EH (cell line): Measurements from ENCODE around the gene ETV4.

Experiments
- DNase-seq: peaks from one replicate; pipeline ENCODE4 v3.0.0-alpha.2; 2015; ENCODE audit warnings: low read depth

Gene ETV4

DNA sequence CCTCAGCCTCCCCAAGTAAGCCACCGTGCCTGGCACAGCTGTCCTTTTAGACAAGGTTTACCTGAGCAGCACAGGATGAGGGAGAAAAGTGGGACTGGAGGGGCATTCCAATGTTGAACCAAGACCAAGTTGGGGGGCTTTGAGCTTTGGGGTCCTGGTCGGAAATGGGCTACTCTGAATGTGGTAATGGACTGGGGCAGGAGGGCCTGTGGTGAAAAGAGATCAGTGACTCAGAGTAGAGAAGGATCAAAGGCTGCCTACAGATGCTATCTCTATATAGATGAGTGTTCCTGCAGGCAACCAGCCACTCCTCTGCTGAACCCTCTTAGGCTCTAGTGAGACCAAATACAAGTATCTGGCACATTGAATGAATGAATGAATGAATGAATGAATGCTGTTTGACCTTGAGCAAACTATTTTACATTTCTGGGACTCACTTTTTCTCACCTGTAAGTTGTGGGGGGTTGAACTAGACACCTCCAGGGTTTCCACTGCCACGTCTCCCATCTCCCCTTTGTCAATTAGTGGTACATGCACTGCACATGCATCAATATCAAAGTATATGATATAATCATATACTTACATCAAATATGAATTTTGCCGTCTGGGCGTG is 26.3 kb upstream of the ETV4 start:
- peak; percentile 22 for DNase-seq

DNA sequence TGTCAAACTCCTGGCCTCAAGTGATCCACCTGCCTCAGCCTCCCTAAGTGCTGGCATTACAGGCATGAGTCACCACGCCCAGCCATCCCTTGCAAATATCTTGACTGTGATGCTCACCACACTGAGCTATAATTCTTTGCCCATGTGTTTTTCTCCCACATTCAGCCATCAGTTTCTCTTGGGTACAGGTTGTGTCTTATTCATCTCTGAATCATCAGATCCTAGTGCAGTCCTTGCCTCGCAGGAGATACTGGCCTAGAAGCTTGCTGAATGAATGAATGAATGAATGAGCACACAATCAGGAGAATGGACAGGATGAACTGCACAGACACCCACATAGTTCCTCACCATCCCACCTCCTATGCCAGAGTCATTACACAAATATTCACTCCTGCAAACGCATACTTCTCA is 24.4 kb upstream of the ETV4 start:
- peak; percentile 76 for DNase-seq

DNA sequence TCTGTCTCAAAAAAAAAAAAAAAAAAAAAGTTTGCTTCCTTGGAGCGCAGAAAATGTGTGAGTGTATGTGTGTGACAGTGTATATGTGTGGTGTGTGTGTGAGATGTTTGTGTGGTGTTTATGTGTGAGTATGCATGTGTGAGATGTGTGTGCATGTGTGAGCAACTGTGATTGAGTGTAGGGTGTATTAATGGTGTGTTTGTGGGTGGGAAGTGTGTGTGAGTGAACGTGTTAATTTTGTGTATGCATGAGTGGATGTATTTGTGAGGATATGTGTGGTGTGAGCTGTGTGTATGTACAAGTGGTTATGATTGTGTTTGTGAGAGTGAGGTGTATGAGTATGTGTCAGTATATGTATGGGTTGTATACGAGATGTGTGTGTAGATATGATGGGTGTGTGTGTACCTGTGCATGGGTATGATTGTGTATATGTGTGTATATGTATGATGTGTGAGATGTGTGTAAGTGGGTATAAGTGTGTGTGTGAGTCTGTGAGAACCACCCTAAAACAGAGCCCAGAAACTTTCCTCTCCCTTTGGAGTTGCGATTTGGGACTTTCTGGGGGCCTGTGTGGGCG is 22.5 kb upstream of the ETV4 start:
- DNase-seq = no peak

DNA sequence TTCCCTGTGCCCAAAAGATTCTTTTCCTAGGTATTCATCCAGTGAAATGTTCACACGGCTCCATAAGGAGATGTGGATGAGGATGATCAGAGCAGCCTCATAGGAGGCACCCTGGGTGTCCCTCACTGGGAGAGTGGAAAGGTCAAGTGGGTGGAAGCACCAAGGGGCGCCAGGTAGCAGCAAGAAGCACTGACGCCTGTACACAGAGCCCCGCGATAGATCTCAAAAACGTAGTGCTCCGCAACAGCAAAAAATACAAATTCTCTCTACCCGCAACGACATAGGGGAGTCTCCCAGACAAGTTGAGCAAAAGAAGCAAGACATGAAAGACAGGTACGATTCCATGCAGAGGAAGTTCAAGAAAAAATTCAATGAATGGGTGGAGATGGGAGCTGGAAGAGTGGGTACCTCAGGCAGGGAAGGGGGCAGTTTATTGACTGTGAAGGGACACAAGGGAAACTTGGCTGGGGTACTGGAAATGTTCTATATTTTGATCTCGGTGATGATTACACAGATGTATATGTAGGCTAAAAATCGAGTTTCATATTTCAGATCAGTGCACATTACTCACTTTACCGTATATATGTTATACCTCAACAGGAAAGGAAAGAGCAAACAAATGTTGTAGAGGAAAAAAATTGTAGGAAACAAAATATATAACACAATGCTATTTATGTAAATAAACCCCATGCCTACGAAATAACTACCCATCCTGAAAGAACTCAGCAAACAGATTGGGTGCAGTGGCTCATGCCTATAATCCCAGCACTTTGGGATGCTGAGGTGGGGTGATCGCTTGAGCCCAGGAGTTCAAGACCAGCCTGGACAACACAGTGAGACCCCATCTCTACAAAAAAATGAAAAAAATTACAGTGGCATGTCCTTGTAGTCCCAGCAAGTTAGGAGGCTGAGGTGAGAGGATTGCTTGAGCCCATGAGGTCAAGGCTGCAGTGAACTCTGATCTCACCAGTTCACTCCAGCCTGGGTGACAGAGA is 17.8 kb upstream of the ETV4 start:
- DNase-seq = peak; percentile 8

DNA sequence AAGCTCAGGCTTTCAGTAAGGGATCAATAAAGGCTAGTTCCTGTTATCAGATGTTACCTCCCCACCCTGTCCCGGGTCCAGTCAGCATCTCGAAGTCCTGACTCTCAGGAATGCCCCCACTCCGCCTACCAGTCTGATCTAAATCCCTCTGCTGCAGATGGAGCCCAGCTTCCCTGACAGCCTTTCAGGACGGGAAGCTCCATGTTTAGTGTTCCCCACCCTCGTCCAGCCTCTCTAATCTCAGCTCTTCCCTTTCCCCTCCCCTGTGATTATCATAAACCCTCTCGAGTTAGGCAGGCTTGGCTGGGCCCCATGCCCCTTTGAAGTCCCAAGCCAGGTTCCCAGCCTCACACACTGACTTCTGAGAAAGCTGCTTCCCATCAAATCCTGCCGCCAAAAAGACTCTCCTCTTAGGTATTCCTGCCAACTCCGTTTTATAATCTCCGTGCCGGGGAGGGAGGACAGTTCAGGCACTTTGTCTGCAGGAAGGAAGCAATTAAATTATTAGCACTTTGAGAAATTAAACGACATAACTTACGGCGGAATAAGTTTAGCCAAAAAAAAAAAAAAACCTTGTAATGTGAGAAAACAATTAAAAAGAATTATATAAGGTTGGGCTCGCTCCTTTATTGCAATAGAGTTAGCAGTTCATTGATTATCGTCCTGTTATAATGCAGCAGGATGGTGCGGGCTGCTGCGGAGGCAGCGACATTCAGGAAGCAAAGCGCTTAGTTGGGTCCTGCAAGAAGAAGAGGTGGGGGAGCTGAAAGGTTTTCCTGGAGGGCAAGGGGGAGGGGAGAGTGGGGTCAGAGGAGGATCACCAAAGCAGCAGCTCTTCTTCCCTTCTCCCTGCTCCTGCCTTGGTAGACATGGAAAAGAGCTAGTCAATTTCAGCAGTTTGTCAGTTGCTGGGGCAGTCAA is 16.8 kb upstream of the ETV4 start:
- DNase-seq = no peak

DNA sequence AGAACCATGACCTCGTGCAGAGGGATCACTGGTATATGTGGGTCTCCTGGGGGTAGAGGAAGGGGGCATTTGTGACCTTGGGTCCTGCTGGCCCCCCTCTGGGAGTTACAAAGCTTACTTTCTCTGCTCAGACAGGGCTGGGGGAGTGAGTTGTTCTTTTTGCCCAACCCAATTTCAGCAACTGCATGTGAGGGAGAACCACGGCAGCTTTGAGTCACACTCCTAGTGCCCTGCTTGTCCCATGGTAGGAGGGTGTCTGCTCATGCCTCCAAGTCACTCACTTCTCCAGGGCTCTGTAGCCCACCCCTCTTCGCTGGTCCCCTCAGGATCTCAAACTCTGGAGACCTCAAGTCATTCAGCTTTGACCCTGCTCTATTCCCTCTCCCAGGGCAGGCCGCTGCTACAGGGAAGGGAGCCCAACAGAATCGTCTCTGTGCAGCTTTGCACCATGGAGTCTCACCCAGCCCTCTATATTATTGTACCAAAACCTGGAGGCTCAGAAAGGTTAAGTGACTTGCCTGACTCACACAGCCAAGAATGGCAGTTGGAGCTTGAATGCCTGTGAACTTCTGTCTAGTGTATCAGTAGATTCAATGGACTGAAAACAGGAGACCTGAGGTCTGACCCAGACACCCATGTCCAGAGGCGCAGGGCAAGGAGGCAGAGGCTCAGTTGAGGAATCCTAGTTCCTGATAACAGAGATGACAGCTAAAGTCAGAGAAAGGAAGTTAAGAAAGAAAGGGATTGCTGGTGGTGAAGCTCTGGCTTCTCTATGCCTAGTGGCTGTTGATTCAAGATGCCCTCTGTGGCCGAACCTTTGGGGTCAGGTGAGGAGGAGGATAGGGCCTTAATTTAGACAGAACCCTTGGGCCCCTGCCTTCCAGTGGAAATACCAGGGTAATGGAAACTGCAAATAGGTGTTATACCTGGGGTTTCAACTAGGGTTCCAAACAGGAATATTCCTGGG is 14.6 kb upstream of the ETV4 start:
- DNase-seq = no peak

DNA sequence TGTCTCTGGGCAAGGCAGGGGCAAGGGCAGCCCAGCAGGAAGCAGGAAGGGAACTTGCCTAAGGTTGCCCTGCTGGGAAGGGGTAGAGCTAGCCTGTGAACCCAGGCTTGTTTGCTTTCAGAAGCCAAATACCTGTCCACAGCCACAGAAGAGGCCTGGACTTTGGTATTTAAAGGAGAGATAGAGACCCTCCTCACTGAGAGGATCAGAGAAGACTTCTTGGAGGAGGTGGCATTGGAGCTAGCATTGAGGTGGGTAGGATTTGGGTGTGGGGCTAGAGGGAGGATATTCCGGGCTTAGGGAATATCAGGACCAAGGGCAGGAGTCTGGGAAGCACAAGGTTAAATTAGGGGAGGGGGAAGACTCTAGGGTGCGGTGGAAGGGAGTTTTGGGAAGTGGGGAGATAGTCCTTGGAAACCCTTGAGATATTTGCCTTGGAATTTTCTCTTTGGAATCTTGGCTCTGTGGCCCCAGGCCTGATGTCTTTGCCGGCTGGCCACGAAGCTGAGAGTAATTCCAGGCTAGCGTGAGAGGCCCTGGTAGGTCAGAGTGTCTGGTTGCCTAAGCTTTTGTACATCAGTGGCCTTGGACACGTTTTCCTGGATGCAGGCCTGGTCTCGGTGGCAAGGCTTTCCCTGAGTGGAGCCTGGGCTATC is 13.1 kb upstream of the ETV4 start:
- DNase-seq = no peak

DNA sequence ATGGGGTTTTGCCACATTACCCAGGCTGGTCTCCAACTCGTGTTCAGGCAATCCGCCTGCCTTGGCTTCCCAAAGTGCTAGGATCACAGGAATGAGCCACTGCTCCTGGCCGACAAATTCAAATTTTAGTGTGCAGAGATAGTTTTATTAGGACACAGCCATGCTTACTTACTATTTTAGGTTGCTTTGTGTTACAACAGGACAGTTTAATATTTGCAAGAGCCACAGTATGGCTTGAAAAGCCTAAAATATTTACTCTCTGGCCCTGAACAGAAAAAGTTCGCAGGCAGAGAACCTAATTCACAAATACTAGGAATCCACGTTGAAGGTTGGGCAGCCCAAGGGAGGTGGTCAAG is 12.6 kb upstream of the ETV4 start:
- DNase-seq = no peak

DNA sequence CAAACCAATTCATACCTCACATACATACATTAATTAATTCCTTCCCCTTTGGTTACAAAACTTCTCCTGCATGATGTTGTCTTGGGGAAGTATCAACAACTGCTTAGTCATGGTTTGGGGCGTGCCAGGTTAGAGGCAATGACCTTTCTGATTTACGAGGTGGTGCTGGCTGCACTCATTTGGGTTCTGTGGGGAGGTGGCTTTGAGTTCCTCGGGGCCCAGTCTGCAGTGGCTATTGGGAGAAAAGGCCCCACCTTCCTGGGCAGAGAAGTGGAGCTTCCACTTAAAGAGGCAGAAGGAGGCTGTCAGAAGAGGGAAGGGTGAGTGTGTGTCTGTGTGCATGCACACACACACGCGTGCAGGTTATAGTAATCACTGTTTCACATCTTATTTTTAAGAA is 10.2 kb upstream of the ETV4 start:
- DNase-seq = peak; percentile 85

DNA sequence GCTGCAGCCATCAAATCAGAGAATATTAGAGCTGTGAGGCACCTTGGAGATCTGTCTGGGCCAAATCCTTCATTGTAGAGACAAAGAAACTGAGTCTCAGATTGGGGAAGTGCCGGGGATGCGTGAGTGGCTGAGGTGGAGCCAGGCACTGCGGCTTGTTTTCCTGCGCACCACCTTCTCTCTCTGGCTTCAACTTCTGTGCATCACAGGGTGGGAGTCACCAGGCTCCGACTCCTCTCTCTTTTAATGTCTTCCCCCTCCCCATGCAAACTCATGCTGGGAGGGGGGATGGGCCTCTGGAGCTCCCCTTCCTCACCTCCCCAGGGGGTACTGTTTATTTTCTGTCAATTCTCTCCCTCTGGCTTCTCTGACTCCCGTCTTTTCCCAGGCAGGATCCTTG is 8.7 kb upstream of the ETV4 start:
- DNase-seq = no peak

DNA sequence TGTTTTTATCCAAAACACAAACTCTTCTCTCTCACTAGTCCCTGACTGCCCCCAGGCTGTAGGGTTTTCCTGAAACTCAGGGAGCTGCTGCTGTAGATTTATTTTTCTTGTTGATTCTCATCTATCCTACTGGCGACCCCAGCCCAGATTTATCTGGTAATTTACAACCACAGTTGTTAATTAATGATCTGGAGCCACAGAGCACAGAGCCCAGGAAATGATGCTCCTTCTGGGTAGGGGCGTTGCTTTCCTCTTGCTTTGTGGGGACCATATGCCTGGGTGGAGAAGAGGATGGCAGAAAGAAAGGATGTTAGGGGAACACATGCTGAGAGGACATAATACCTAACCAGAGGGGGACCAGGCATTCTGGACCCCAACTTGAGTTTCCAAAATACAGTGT is 7.4 kb upstream of the ETV4 start:
- no peak for DNase-seq

DNA sequence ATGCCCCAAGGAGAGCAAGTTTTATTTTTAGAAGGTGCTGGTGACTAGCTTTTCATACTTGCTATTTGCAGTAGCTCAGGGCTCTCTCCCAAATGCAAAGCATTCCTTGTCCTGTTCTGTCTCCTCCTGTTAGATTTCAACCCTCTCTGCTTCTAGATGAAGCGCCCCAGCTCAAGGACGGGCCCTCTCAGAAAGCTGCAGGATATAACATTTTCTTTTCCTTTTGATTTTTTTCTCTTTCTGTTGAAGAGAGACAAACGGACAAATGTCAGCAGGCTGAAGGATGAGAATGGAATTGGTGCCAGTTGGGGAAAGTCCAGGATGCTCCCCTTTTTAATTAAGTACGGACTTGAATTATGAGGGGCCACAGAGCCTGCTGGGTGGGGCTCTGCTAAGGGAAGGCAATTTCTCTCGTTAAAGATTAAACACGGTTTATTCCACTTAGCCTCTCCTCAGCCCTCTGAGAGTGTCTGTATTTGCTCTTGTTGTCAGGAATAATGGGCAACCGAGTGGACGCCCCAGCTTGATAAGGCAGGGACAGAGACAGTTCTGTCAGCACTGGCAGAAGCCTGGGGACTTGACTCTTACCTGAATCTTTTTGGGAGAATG is 6.2 kb upstream of the ETV4 start:
- DNase-seq = peak; percentile 18

DNA sequence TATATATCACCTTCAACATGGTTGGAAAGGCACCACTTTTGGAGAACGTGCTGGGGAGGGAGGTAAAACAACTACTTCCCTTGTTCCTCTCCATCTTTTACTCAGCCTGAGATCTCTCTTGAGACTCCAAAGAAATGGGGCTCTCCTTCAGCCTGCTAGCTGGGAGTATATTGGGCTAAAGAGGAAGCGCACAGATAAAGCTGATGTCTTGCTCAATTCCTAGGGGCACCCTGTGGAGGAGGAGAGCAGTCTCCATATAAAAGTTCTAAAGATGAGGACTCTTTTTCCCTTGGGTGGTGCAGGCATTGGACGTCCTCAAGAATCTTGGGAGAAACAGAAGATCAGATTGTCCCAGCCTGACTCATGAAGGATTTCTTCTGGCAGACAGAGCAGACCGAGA is 4.6 kb upstream of the ETV4 start:
- no peak for DNase-seq

DNA sequence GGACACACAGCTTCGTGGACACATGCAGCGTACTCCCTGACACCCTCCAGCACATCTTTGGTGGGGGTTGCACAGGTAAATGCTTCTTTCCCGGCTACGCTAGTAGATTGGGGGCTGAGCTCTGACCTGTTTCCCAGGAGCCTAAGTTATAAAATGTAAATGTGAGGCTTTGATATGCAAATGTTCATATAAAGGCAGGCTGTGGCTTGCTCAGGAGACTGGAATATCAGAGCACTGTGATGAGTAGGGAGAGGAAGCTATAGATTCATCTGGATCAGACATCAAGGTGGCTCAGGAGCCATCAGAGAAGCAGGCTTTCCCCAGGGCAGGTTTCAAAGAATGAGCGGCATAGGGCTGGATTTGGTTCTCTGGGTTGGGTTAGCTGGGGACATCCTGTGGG is 3.4 kb upstream of the ETV4 start:
- no peak for DNase-seq

DNA sequence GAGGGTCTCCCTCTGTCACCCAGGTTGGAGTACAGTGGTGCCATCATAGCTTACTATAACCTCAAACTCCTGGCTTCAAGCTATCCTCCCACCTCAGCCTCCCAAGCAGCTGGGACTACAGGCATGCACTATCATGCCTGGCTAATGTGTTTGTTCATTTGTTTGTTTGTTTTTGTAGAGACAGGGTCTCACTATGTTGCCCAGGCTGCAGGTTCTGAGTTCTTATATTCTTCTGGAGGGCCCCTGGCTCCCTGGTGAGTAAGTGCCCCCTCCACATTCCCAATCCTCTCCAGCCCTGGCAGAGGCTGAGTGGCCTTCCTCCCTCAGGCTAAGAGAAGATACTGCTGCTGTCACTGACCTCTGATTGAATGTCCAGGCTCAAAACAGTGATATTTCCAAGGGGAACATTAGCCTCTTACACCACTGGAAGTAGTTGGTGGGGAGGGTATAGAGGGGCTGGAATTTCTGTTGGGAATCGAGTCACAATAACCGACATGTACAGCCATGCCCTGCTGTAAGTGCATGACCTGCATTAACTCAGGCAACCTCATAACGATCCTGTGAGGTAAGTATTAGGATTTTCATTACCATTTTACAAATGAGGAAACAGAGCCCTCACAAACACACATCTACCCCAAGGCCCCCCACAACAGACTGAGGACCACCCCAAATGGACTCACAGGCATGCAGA is 2.7 kb upstream of the ETV4 start:
- DNase-seq = no peak

DNA sequence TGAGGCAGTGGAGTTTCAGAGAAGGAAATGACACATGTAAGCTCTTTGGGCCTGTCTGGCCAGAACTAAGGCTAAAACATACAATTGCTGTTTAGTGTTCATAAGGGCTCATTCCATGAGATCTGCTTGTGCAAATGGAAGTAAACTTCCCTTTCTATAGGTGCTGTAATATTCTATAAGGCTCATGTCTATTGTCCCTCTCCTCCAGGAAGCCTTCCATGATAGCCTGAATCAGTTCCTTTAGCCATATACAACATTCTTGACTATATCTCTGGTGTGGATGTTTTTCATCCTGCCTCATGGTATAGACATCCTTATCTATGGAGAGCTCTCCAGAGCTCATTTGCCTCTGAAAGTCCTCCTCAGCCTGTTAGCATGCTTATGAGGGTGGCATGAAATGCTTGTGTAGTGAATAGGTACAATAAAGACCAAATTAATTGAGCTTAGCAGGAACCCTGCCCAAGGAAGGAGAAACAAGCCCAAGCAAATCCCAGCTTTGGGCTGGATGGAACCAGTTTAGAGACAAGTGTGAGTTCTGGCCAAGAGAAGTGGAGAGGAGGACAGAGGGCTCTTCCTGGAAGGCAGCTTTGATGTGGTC is 1.6 kb upstream of the ETV4 start:
- no peak for DNase-seq

DNA sequence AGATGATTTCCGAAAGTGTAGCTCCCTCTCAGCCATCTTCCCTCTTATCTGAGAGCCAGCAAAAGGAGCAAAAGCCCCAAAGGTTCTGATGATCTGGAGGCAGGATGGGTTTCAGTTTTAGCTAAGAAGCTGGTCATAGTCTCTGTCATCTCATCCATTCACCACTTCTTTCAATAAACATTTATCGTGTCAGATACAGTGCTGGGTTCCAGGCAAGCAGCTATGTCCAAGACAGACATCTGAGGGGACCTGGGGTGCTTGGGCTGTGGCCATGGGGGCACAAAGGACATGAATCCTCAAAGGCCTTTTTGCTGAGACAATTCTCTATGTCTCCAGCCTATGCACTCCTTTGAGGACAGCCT is 1.0 kb upstream of the ETV4 start:
- no peak for DNase-seq

DNA sequence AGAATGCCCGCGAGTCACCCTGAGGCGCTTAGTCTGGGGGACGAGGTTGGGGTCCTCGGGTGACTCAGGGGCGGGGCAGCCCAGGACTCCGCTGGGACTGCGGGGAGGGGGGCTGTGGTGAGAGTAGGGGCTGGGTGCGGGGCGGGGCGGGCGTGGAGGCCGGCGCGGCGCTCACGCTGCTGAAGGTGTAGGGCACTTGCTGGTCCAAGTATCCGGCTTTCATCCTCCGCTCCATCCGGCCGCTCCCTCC is 832 bp downstream of the ETV4 start:
- no peak for DNase-seq

DNA sequence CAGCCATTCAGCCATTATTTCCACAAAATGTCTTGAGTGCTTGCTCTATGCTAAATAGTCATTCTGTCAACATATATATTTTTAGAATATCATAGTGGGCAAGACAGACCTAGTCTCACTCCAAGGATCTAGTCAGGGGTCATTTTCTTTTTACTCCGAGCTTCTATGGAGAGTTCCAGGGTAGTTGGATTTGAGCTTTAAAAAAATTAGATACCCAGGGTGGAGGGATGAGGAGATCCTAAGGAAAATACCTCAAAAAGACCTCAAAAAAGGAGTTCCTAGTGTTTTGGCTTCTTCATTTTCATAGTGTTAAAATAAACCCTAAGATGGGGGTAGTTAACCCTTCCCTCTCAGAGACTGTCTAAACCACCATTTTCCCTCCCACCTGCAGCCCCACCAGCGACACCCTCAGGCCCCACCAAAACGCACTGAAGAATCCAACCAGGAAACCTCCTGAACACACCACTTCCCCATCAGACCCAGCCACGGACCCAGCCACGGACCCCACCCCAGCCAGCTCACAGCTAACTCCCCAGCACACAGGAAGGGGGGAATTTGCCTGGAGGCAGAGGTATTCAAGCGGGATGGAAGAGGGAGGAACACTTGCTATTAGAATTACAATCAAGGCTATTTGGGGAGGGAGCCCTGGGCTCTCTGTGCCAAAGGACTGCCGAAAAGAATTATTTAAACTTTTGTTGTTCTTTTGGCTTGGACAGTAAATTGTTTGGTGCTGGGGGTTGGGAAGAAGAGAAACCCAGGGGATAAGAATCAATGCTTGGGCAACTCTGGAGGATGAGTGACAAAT is 2.2 kb downstream of the ETV4 start:
- DNase-seq = no peak
